Right atrium auricular region (tissue), 2 donors: ENCODE data around the gene ARHGAP25. TPM values are rescaled to one million over a fixed set of nuclear protein-coding genes. Genes with fewer than 3 reads are reported as not detected.

Experiments
- DNase-seq: peaks from one replicate; pipeline ENCODE4 v3.0.0-alpha.2; 2019; ENCODE audit warnings: low spot score
- H3K27ac ChIP-seq, 2 donors: fragments of 200-600 bp; sonication (generic); 1 replicate in 1 of 2; 2 replicates in 1 of 2; pipeline ENCODE4 v1.5.1; 2016 to 2019
- H3K27me3 ChIP-seq, 2 donors: fragments of 200-600 bp; sonication (generic); one replicate each; pipeline versions ENCODE4 v1.5.1 to v1.6.0; 2017 to 2019
- H3K36me3 ChIP-seq: fragments of 200-600 bp; sonication (generic); one replicate; pipeline ENCODE4 v1.5.1; 2016
- H3K4me1 ChIP-seq, 2 donors: fragments of 200-600 bp; sonication (generic); one replicate each; pipeline versions ENCODE4 v1.5.1 to v1.6.0; 2017 to 2019
- H3K4me3 ChIP-seq, 2 donors: fragments of 200-600 bp; sonication (generic); 1 replicate in 1 of 2; 2 replicates in 1 of 2; pipeline ENCODE4 v1.5.1; 2017 to 2019; ENCODE audit warnings: mild to moderate bottlenecking in 1 of 2, moderate library complexity in 1 of 2
- H3K9me3 ChIP-seq, 2 donors: fragments of 200-600 bp; sonication (generic); one replicate each; pipeline ENCODE4 v1.5.1; 2019
- total RNA-seq, 2 donors: library from RNA; depleted of rRNA; stranded (reverse); fragments of >200 nt; gene quantifications; one replicate each; pipeline ENCODE4 v1.1.0, GENCODE V29; 2016
- TF ChIP-seq, protein P1 (sequence below), 2 donors: fragments of 200-600 bp; sonication (generic); IDR thresholded peaks; one replicate each; pipeline ENCODE4 v1.5.1; 2019; ENCODE audit warnings: antibody characterized with exemption in 2 of 2

ARHGAP25 gene
- total RNA-seq, 2 donors from 2014 or later: 4.2 to 12.8 TPM

DNA sequence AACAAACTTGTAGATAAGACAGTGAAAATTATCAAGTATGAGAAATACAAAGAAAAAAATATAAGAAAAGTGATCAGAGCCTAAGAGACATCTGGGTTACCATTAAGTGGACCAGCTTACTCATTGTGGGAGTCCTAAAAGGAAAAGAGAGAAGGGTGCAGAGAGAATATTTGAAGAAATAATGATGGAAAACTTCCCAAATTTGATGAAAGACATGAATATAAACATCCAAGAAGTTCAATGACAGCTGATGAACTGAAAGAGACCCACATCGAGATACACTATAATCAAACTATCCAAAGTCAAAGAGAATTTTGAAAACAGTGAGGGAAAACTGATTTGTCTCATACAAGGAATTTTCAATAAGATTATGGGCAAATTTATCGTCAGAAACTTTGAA is 22.5 kb downstream of the ARHGAP25 start:
- H3K27ac ChIP-seq: no peak overlapping the region
- DNase-seq: no peak
- no peaks in the 10 kb centered on the region for H3K36me3 ChIP-seq
- peaks cover 0 to 11% of the 10 kb centered on the region in 2 donors for H3K9me3 ChIP-seq
- H3K4me1 ChIP-seq: peaks cover 0 to 10% of the 10 kb centered on the region in 2 donors
- TF ChIP-seq, protein P1, sequence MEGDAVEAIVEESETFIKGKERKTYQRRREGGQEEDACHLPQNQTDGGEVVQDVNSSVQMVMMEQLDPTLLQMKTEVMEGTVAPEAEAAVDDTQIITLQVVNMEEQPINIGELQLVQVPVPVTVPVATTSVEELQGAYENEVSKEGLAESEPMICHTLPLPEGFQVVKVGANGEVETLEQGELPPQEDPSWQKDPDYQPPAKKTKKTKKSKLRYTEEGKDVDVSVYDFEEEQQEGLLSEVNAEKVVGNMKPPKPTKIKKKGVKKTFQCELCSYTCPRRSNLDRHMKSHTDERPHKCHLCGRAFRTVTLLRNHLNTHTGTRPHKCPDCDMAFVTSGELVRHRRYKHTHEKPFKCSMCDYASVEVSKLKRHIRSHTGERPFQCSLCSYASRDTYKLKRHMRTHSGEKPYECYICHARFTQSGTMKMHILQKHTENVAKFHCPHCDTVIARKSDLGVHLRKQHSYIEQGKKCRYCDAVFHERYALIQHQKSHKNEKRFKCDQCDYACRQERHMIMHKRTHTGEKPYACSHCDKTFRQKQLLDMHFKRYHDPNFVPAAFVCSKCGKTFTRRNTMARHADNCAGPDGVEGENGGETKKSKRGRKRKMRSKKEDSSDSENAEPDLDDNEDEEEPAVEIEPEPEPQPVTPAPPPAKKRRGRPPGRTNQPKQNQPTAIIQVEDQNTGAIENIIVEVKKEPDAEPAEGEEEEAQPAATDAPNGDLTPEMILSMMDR (IDR thresholded peaks at IDR 0.05): no peak
- H3K27me3 ChIP-seq: no peaks in the 10 kb centered on the region
- no peak overlapping the region for H3K4me3 ChIP-seq

GRCh38 chr2:68762100-68762499 is 27.5 kb downstream of the ARHGAP25 start:
- H3K9me3 ChIP-seq: peaks cover 0 to 9% of the 10 kb centered on the region in 2 donors
- H3K27me3 ChIP-seq: no peaks in the 10 kb centered on the region
- TF ChIP-seq, protein P1 (IDR thresholded peaks at IDR 0.05): no peak
- DNase-seq: no peak
- H3K4me3 ChIP-seq: no peak overlapping the region
- H3K27ac ChIP-seq: no peak overlapping the region
- no peaks in the 10 kb centered on the region for H3K36me3 ChIP-seq
- peaks cover 0 to 16% of the 10 kb centered on the region in 2 donors for H3K4me1 ChIP-seq

GRCh38 chr2:68762665-68763064 is 28.1 kb downstream of the ARHGAP25 start:
- Histone ChIP-seq H3K4me3 (no peak overlapping the region), H3K9me3 (peaks cover 0 to 3% of the 10 kb centered on the region in 2 donors), H3K27me3 (no peaks in the 10 kb centered on the region), H3K36me3 (no peaks in the 10 kb centered on the region), H3K4me1 (peaks cover 0 to 16% of the 10 kb centered on the region in 2 donors), H3K27ac (no peak overlapping the region)
- DNase-seq: no peak
- TF ChIP-seq, protein P1 (IDR thresholded peaks at IDR 0.05): no peak

- TF ChIP-seq, protein P1 (IDR thresholded peaks at IDR 0.05): no peak
- peaks cover 0 to 16% of the 10 kb centered on the region in 2 donors for H3K4me1 ChIP-seq
Measured at GRCh38 chr2:68764041-68764805, 29.6 kb downstream of the ARHGAP25 start.

GRCh38 chr2:68764806-68765311 is 30.2 kb downstream of the ARHGAP25 start:
- Histone ChIP-seq H3K27me3 (no peaks in the 10 kb centered on the region), H3K36me3 (no peaks in the 10 kb centered on the region), H3K4me1 (peaks cover 0 to 20% of the 10 kb centered on the region in 2 donors), H3K4me3 (peak overlapping the region in 1 of 2 donors; percentile 5), H3K27ac (no peak overlapping the region), H3K9me3 (no peaks in the 10 kb centered on the region)
- no peak for DNase-seq
- TF ChIP-seq, protein P1 (IDR thresholded peaks at IDR 0.05): no peak

More at GRCh38 chr2:68764041-68764805, 29.6 kb downstream of the ARHGAP25 start:
- Histone ChIP-seq H3K36me3 (no peaks in the 10 kb centered on the region), H3K9me3 (no peaks in the 10 kb centered on the region), H3K27ac (no peak overlapping the region), H3K27me3 (no peaks in the 10 kb centered on the region), H3K4me3 (peak overlapping the region in 1 of 2 donors; percentile 5)
- no peak for DNase-seq
